Mesenteric fat pad (tissue), 1 donor: ENCODE measurements around the gene DLD. TPM values are rescaled to one million over a fixed set of nuclear protein-coding genes. Genes with fewer than 3 reads are reported as not detected.

Experiments
- DNase-seq: peaks from one replicate; pipeline ENCODE4 v3.0.0-alpha.2; 2020; ENCODE audit warnings: low spot score
- total RNA-seq: library from RNA; stranded (reverse); fragmentation: NEBNext Ultra II Directional; extraction: Animal tissue kit (Norgen Biotek cat#: 25700); gene quantifications from one replicate; pipeline ENCODE4 v1.2.1, GENCODE V29; 2021
- donor health status: DM: yes; HTN: yes; CAD: no.

The DLD gene
- total RNA-seq, 1 donor from 2014 or later: 107 TPM

DNA sequence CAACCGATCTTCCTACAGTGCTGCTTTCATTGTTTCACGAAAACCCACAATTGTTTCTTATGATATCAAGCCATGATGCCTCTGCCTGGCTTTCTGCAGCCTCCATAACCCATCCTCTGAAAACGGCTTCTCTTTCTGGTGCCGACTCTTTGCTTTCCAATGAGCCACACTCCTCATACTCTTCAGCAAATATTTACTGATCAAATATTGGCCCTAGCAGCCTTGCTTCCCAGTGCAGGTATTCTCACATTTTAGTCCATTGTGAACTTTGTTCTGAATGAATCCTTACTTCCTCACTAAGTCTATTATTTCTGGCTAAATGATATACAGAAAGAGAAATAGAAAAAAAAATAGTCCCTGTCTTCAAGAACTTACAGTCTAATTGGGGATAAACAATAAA is 76.4 kb downstream of the DLD start:
- no peak for DNase-seq

DNA sequence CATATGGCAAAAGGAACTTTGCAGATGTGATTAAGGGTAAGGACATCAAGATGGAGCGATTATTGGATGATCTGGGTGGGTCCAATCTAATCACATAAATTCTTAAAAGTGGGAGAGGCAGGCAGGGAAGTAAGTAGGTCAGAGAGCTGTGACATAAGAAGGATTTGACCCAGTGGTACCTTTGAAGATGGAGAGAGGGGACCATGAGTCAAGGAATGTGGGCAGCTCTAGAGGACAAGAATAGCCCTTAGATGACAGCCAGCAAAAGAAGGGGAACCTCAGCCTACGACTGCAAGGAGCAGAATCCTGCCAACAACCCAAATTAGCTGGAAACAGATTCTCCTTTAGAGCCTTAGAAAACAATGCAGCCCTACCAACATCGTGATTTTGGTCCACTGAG is 77.5 kb downstream of the DLD start:
- DNase-seq: no peak

DNA sequence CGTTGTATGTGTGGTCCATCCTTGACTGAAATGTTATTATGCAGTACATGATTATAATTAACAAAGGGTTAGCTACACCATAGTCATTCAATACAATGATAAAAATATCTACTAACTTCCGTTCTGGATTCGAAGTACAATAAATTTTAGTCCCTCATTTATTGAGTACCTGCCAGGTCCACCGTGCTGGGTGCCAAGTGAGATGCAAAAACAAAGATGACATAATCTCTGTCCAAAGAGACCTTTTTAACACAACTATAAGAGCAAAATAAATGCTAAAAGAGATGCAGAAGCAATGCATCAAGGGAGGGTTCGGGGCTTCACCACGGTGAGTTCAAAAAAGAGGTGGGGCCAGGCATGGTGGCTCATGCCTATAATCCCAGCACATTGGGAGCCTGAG is 78.9 kb downstream of the DLD start:
- DNase-seq: no peak

Other genes with a start within 250 kb of the DLD start
- 0.67 TPM for gene SLC26A4, start 230.4 kb upstream of the DLD start, total RNA-seq
- 23.8 TPM for gene CBLL1, start 147.0 kb upstream of the DLD start, total RNA-seq
- gene SLC26A3, start 88.0 kb upstream of the DLD start, total RNA-seq: 0.45 TPM
- gene LAMB1, start 112.0 kb downstream of the DLD start, total RNA-seq: 421 TPM
- 0.10 TPM for gene LAMB4, start 239.2 kb downstream of the DLD start, total RNA-seq